Measurements from ENCODE around the gene AGO4.

AGO4 gene

GRCh38 chr1:35860696-35861095, 52.9 kb downstream of the AGO4 start:
- Histone ChIP-seq H2AFZ (ENCODE audit: low read depth, low read length) (no peak overlapping the region), H3K27ac (ENCODE audit: low read length) (no peak overlapping the region), H3K27me3 (ENCODE audit: low read depth, low read length) (no peaks in the 10 kb centered on the region), H3K4me3 (ENCODE audit: low read length) (no peak overlapping the region), H3K36me3 (replicated peaks; ENCODE audit: low read depth, low read length) (no peaks in the 10 kb centered on the region), H3K4me1 (ENCODE audit: low read length) (no peaks in the 10 kb centered on the region), H4K20me1 (ENCODE audit: insufficient read depth, low read length) (no peaks in the 10 kb centered on the region), H3K9me3 (ENCODE audit: insufficient read depth, low read length) (no peaks in the 10 kb centered on the region), H3K9ac (ENCODE audit: low read length) (no peak overlapping the region), H3K79me2 (ENCODE audit: low read length) (no peaks in the 10 kb centered on the region), H3K4me2 (ENCODE audit: low read length) (no peak overlapping the region)
- TF ChIP-seq CTCF (IDR thresholded peaks at IDR 0.05; ENCODE audit: low read depth, low read length) (no peak), EZH2phosphoT487 (IDR thresholded peaks at IDR 0.05; ENCODE audit: low read depth) (no peak)

GRCh38 chr1:35863136-35863535, 55.3 kb downstream of the AGO4 start:
- H3K4me3 ChIP-seq (ENCODE audit: low read length): no peak overlapping the region

GRCh38 chr1:35863881-35864625, 56.2 kb downstream of the AGO4 start:
- Histone ChIP-seq H3K27ac (ENCODE audit: low read length) (no peak overlapping the region), H3K4me3 (ENCODE audit: low read length) (no peak overlapping the region), H3K9ac (ENCODE audit: low read length) (no peak overlapping the region), H3K79me2 (ENCODE audit: low read length) (no peaks in the 10 kb centered on the region), H3K4me2 (ENCODE audit: low read length) (no peak overlapping the region), H3K27me3 (ENCODE audit: low read depth, low read length) (no peaks in the 10 kb centered on the region), H3K4me1 (ENCODE audit: low read length) (no peaks in the 10 kb centered on the region), H4K20me1 (ENCODE audit: insufficient read depth, low read length) (no peaks in the 10 kb centered on the region), H3K9me3 (ENCODE audit: insufficient read depth, low read length) (no peaks in the 10 kb centered on the region), H3K36me3 (replicated peaks; ENCODE audit: low read depth, low read length) (no peaks in the 10 kb centered on the region), H2AFZ (ENCODE audit: low read depth, low read length) (no peak overlapping the region)
- no peak for TF ChIP-seq EZH2phosphoT487 (IDR thresholded peaks at IDR 0.05; ENCODE audit: low read depth)
- TF ChIP-seq CTCF (IDR thresholded peaks at IDR 0.05; ENCODE audit: low read depth, low read length): no peak

More at GRCh38 chr1:35863136-35863535, 55.3 kb downstream of the AGO4 start:
- Histone ChIP-seq H3K4me2 (ENCODE audit: low read length) (no peak overlapping the region), H3K27me3 (ENCODE audit: low read depth, low read length) (no peaks in the 10 kb centered on the region), H4K20me1 (ENCODE audit: insufficient read depth, low read length) (no peaks in the 10 kb centered on the region), H3K79me2 (ENCODE audit: low read length) (no peaks in the 10 kb centered on the region), H3K36me3 (replicated peaks; ENCODE audit: low read depth, low read length) (no peaks in the 10 kb centered on the region), H3K4me1 (ENCODE audit: low read length) (no peaks in the 10 kb centered on the region), H2AFZ (ENCODE audit: low read depth, low read length) (no peak overlapping the region), H3K9me3 (ENCODE audit: insufficient read depth, low read length) (no peaks in the 10 kb centered on the region), H3K9ac (ENCODE audit: low read length) (no peak overlapping the region), H3K27ac (ENCODE audit: low read length) (no peak overlapping the region)
- TF ChIP-seq CTCF (IDR thresholded peaks at IDR 0.05; ENCODE audit: low read depth, low read length): no peak
- TF ChIP-seq EZH2phosphoT487 (IDR thresholded peaks at IDR 0.05; ENCODE audit: low read depth): no peak

GRCh38 chr1:35864813-35865212, 57.0 kb downstream of the AGO4 start:
- no peaks in the 10 kb centered on the region for H3K27me3 ChIP-seq (ENCODE audit: low read depth, low read length)
- no peaks in the 10 kb centered on the region for H3K4me1 ChIP-seq (ENCODE audit: low read length)
- no peaks in the 10 kb centered on the region for H3K79me2 ChIP-seq (ENCODE audit: low read length)
- TF ChIP-seq EZH2phosphoT487 (IDR thresholded peaks at IDR 0.05; ENCODE audit: low read depth): no peak
- no peak for TF ChIP-seq CTCF (IDR thresholded peaks at IDR 0.05; ENCODE audit: low read depth, low read length)
- H3K9me3 ChIP-seq (ENCODE audit: insufficient read depth, low read length): no peaks in the 10 kb centered on the region
- no peaks in the 10 kb centered on the region for H4K20me1 ChIP-seq (ENCODE audit: insufficient read depth, low read length)
- no peaks in the 10 kb centered on the region for H3K36me3 ChIP-seq (replicated peaks; ENCODE audit: low read depth, low read length)
- no peak overlapping the region for H2AFZ ChIP-seq (ENCODE audit: low read depth, low read length)
- H3K4me3 ChIP-seq (ENCODE audit: low read length): no peak overlapping the region
- H3K4me2 ChIP-seq (ENCODE audit: low read length): no peak overlapping the region
- no peak overlapping the region for H3K9ac ChIP-seq (ENCODE audit: low read length)
- no peak overlapping the region for H3K27ac ChIP-seq (ENCODE audit: low read length)

Data from OCI-LY3 (cell line).